ENCODE data around the gene KRTAP20-1. TPM values are rescaled to one million over a fixed set of nuclear protein-coding genes. Genes with fewer than 3 reads are reported as not detected.

Gene KRTAP20-1
- total and polyA plus RNA-seq, 4 donors = not detected

DNA sequence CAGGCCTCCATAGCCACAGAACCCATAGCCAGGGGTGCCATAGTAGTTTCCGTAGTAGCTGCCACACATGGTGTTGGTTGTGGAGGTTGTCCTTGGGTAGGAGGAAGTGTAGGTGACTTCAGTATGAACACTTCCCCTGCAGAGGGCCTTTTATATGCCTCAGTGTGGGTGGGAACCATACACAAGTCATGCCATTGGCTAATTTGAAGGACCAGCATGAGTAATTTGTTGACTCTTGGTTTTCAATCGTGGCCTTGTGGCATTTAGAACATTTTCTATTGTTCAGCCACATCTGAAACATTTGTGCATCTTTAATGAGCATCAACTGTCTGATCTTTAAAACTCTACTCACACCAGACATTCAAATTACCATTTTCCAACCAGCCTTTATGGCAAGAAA, 2.4 kb upstream of the KRTAP20-1 start, which contains the start of gene KRTAP6-1:
KRTAP6-1 (minus strand) TSS at position 95 of the 400 bp plus-strand sequence; CDS start at position 69, 26 bp downstream.
- 71 to 78% methylated on average over 2 of the region's 2 CpGs for WGBS, 2 donors
- Histone ChIP-seq H3K36me3 (ENCODE audit: control insufficient read depth in 4 of 4, insufficient read depth in 4 of 4, low read length in 4 of 4) (no peaks in the 10 kb centered on the region), H3K4me3 (no peak within 1 kb of the TSS), H3K27me3 (ENCODE audit: control insufficient read depth in 3 of 3, insufficient read depth in 3 of 3, low read length in 2 of 3) (no peaks in the 10 kb centered on the region), H3K27ac (ENCODE audit: low read depth in 1 of 2, low read length in 1 of 2) (no peak within 1 kb of the TSS), H3K4me1 (ENCODE audit: control insufficient read depth in 5 of 5, insufficient read depth in 5 of 5, low read length in 5 of 5) (no peaks in the 10 kb centered on the region), H3K9ac (ENCODE audit: insufficient read depth in 1 of 2, low read length in 2 of 2) (no peak within 1 kb of the TSS), H3K9me3 (ENCODE audit: control insufficient read depth in 4 of 4, insufficient read depth in 3 of 4, low read length in 3 of 4) (no peaks in the 10 kb centered on the region)
- TF ChIP-seq, protein P1, sequence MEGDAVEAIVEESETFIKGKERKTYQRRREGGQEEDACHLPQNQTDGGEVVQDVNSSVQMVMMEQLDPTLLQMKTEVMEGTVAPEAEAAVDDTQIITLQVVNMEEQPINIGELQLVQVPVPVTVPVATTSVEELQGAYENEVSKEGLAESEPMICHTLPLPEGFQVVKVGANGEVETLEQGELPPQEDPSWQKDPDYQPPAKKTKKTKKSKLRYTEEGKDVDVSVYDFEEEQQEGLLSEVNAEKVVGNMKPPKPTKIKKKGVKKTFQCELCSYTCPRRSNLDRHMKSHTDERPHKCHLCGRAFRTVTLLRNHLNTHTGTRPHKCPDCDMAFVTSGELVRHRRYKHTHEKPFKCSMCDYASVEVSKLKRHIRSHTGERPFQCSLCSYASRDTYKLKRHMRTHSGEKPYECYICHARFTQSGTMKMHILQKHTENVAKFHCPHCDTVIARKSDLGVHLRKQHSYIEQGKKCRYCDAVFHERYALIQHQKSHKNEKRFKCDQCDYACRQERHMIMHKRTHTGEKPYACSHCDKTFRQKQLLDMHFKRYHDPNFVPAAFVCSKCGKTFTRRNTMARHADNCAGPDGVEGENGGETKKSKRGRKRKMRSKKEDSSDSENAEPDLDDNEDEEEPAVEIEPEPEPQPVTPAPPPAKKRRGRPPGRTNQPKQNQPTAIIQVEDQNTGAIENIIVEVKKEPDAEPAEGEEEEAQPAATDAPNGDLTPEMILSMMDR (IDR thresholded peaks at IDR 0.05; ENCODE audit: control extremely low read depth, extremely low read depth) = no peak
- DNase-seq (no peak), ATAC-seq (ENCODE audit: insufficient read depth, low FRiP score) (no peak)

DNA sequence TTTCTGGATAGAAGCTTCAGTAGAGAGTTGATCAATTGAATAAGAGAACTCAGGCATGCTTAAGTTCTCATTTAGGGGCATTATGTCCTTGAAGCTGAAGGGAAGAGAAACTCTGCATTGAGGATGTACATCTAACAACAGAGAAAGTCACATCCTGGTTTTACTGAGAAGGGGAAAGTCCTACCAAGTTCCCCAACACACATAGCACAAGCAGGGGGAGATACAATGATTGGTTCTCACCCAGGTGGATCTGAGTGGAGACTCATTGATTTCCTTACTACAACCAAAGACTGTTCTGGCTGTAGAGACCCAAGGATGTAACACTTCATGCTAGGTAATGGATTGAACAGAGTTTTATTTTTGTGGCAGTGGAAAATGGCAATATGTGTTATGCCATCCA, 1.0 kb upstream of the KRTAP20-1 start:
- ATAC-seq (ENCODE audit: insufficient read depth, low FRiP score) = no peak
- no peaks in the 10 kb centered on the region for H3K4me1 ChIP-seq (ENCODE audit: control insufficient read depth in 5 of 5, insufficient read depth in 5 of 5, low read length in 5 of 5)
- no peak overlapping the region for H3K27ac ChIP-seq (ENCODE audit: low read depth in 1 of 2, low read length in 1 of 2)
- no peaks in the 10 kb centered on the region for H3K9me3 ChIP-seq (ENCODE audit: control insufficient read depth in 4 of 4, insufficient read depth in 3 of 4, low read length in 3 of 4)
- no peak overlapping the region for H3K9ac ChIP-seq (ENCODE audit: insufficient read depth in 1 of 2, low read length in 2 of 2)
- H3K4me3 ChIP-seq = no peak overlapping the region
- H3K36me3 ChIP-seq (ENCODE audit: control insufficient read depth in 4 of 4, insufficient read depth in 4 of 4, low read length in 4 of 4) = no peaks in the 10 kb centered on the region
- H3K27me3 ChIP-seq (ENCODE audit: control insufficient read depth in 3 of 3, insufficient read depth in 3 of 3, low read length in 2 of 3) = no peaks in the 10 kb centered on the region
- TF ChIP-seq, protein P1 (IDR thresholded peaks at IDR 0.05; ENCODE audit: control extremely low read depth, extremely low read depth) = no peak
- DNase-seq = no peak

DNA sequence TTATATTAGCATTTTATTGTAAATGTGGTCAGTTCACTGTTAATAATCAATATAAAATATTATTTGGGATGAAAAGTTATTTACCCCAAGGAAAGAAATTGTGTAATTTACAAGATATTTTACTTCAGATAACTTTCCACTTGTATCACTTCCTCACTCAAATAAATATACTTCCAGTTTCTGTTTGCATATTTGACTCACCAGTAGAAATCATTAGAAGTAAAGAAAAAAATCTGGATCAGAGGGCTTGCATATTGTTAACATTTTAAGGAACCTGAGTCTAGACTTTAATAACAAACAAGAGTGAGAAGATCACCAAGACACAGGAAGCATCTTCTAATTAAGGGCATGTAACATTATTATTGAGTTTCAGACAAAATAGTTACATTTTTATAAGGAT, 3.9 kb downstream of the KRTAP20-1 start:
- no peak for ATAC-seq (ENCODE audit: insufficient read depth, low FRiP score)
- Histone ChIP-seq H3K9me3 (ENCODE audit: control insufficient read depth in 4 of 4, insufficient read depth in 3 of 4, low read length in 3 of 4) (peaks cover 0 to 9% (median under 1%) of the 10 kb centered on the region in 4 donors), H3K9ac (ENCODE audit: insufficient read depth in 1 of 2, low read length in 2 of 2) (no peak overlapping the region), H3K4me1 (ENCODE audit: control insufficient read depth in 5 of 5, insufficient read depth in 5 of 5, low read length in 5 of 5) (no peaks in the 10 kb centered on the region), H3K4me3 (no peak overlapping the region), H3K27ac (ENCODE audit: low read depth in 1 of 2, low read length in 1 of 2) (no peak overlapping the region), H3K27me3 (ENCODE audit: control insufficient read depth in 3 of 3, insufficient read depth in 3 of 3, low read length in 2 of 3) (no peaks in the 10 kb centered on the region), H3K36me3 (ENCODE audit: control insufficient read depth in 4 of 4, insufficient read depth in 4 of 4, low read length in 4 of 4) (no peaks in the 10 kb centered on the region)
- TF ChIP-seq, protein P1 (IDR thresholded peaks at IDR 0.05; ENCODE audit: control extremely low read depth, extremely low read depth) = no peak
- DNase-seq = no peak

DNA sequence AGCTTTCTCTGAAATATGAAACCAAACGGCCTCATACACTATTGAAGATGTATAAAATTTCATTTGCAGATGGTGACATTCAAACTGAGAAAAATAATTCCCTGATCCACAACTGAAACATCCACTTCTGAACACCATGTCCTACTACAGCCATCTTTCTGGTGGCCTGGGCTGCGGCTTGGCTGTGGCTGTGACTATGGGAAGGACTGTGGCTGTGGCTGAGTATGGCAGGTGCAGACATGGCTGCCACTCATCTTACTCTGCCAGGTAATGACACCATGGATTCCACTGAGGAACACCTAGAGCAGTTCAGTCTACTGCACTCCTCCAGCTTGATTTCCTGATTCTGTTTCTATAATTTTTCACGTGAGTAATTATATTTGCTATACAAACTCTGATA, 4.3 kb downstream of the KRTAP20-1 start, which contains the start of gene KRTAP20-4:
KRTAP20-4 (plus strand) TSS at position 106 of the 400 bp plus-strand sequence.
- ATAC-seq (ENCODE audit: insufficient read depth, low FRiP score) = no peak
- no peak within 1 kb of the TSS for H3K9ac ChIP-seq (ENCODE audit: insufficient read depth in 1 of 2, low read length in 2 of 2)
- no peaks in the 10 kb centered on the region for H3K27me3 ChIP-seq (ENCODE audit: control insufficient read depth in 3 of 3, insufficient read depth in 3 of 3, low read length in 2 of 3)
- no peak within 1 kb of the TSS for H3K27ac ChIP-seq (ENCODE audit: low read depth in 1 of 2, low read length in 1 of 2)
- no peak for DNase-seq
- no peak within 1 kb of the TSS for H3K4me3 ChIP-seq
- no peaks in the 10 kb centered on the region for H3K4me1 ChIP-seq (ENCODE audit: control insufficient read depth in 5 of 5, insufficient read depth in 5 of 5, low read length in 5 of 5)
- H3K9me3 ChIP-seq (ENCODE audit: control insufficient read depth in 4 of 4, insufficient read depth in 3 of 4, low read length in 3 of 4) = peaks cover 0 to 12% (median 2%) of the 10 kb centered on the region in 4 donors
- TF ChIP-seq, protein P1 (IDR thresholded peaks at IDR 0.05; ENCODE audit: control extremely low read depth, extremely low read depth) = no peak
- WGBS, 2 donors = 92 to 93% methylated on average over 3 of the region's 3 CpGs
- no peaks in the 10 kb centered on the region for H3K36me3 ChIP-seq (ENCODE audit: control insufficient read depth in 4 of 4, insufficient read depth in 4 of 4, low read length in 4 of 4)

Measured in lung (tissue), 12 donors.